NCI-H774 (cell line): Measurements from ENCODE around the gene CIP2A.

Experiments
- DNase-seq: peaks from one replicate; lab custom pipeline; 2025; lab: John Stamatoyannopoulos, UW

Gene CIP2A

GRCh38 chr3:108509871-108510270, 79.4 kb downstream of the CIP2A start:
- DNase-seq = no peak

- no peak for DNase-seq
These were observed 80.0 kb downstream of the CIP2A start for GRCh38 chr3:108509263-108509662.

GRCh38 chr3:108507902-108508301, 81.3 kb downstream of the CIP2A start:
- no peak for DNase-seq

GRCh38 chr3:108505811-108506210, 83.4 kb downstream of the CIP2A start:
- DNase-seq = no peak

GRCh38 chr3:108503722-108504121, 85.5 kb downstream of the CIP2A start:
- no peak for DNase-seq

- DNase-seq = no peak
These were observed 87.7 kb downstream of the CIP2A start for GRCh38 chr3:108501535-108501934.

- DNase-seq = no peak
These were observed 88.5 kb downstream of the CIP2A start for GRCh38 chr3:108500728-108501127.
